NCI-H2227 (cell line): Measurements from ENCODE around the gene RARS1.

ENCODE experiments used
- DNase-seq: peaks from one replicate; lab custom pipeline; 2025; ENCODE audit not compliant: unreplicated experiment; lab: John Stamatoyannopoulos, UW

The RARS1 gene

GRCh38 chr5:168553377-168554130, 67.3 kb downstream of the RARS1 start:
- no peak for DNase-seq

- DNase-seq: no peak
Measured at GRCh38 chr5:168557389-168557788, 71.1 kb downstream of the RARS1 start.

- no peak for DNase-seq
Measured at GRCh38 chr5:168562279-168562678, 76.0 kb downstream of the RARS1 start.

- DNase-seq: no peak
Measured at GRCh38 chr5:168563959-168564358, 77.7 kb downstream of the RARS1 start.

GRCh38 chr5:168568738-168569137, 82.5 kb downstream of the RARS1 start:
- no peak for DNase-seq
